Activated CD8-positive, alpha-beta memory T cell treated with anti-CD3 and anti-CD28 coated beads for 1 hour (primary cell): Measurements from ENCODE around the gene TBC1D1.

ENCODE experiments used
- DNase-seq, 2 donors: peaks; one replicate each; pipeline ENCODE4 v3.0.0-alpha.2; 2020; ENCODE audit warnings: low read depth in 1 of 2; ENCODE audit errors: extremely low read depth in 1 of 2

The TBC1D1 gene

DNA sequence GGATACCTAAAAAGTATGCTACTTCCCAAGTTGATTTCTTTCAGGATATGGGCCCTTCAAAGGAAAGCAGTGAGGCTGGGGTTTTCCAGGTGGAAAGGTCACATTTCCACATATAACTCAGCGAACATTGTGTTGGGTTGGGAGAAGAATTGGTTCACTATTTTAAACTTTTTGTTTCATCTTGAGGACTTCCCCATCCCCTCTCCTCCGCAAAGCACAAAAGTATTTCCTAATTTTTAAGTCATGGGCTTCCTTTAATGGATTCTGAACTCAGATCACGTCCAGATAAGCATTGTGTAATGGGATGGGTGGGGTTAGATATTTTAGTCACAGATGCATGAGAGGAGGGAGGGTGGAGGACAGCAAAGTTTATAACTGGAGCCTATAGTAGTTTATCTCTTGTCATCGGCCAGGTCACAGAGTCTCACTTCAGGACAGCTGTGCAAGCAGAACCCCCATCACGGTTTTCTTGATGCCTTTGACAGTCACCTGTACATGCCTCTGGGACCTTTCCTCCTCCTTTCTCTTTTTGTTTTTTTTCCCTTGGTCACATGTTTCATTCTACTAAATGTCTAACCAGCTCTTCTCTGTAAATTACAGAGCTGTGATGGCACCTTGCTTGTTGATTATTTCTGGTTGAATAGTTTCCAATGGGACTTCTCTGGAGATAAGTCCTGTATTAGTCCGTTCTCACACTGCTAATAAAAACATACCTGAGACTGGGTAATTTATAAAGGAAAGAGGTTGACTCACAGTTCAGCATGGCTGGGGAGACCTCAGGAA lies 184.7 kb downstream of the TBC1D1 start:
- DNase-seq = no peak

DNA sequence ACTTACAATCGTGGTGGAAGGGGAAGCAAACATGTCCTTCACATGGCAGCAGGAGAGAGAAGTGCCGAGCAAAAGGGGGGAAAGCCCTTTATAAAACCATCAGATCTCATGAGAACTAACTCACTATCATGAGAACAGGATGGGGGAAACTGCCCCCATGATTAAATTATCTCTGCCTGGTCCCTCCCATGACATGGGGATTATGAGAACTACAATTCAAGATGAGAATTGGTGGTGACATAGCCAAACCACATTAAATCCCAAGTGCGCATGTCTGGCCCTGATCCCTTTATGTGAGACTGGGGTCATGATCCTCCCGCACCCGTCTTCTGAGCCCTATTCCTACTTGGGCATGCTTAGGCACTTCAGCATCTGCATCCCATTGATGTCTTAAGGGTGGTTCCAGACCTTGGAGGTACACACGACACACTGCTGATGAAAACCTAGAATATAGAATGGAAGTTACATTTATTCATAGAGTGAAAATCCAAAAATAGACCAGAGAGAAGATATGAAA lies 185.3 kb downstream of the TBC1D1 start:
- no peak for DNase-seq

DNA sequence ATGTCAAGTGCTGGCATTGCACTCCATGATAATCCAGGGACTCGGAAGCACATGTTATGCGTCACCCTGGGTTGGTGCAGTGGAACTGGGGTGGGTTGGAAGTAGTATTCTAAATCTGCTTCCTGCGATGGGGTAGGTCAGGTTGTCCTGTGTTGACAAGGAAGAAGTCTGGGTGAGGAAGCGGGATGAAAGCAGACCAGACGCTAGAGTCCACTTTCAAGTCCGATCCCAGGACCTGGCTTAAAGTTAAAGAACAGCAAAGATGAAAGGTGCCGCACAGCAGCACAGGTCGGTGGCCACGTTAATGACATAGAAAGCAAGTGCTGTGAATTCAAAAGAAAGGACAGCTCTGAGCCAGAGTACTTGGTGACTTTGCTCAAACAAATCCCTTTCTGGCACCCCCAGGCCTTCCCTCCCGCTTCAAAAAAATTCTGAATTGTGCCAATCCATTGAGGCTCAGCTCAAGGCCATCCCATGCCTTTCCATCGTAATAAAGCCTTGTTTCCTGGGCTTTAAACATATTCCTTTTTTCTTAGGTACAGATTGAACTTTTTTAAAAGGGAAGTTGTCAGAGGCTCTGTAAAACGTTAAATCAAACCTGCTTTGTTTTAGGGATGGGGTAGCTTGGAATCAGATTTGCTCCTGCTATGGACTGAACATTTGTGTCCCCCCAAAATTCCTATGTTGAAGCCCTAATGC lies 187.1 kb downstream of the TBC1D1 start:
- DNase-seq = no peak

DNA sequence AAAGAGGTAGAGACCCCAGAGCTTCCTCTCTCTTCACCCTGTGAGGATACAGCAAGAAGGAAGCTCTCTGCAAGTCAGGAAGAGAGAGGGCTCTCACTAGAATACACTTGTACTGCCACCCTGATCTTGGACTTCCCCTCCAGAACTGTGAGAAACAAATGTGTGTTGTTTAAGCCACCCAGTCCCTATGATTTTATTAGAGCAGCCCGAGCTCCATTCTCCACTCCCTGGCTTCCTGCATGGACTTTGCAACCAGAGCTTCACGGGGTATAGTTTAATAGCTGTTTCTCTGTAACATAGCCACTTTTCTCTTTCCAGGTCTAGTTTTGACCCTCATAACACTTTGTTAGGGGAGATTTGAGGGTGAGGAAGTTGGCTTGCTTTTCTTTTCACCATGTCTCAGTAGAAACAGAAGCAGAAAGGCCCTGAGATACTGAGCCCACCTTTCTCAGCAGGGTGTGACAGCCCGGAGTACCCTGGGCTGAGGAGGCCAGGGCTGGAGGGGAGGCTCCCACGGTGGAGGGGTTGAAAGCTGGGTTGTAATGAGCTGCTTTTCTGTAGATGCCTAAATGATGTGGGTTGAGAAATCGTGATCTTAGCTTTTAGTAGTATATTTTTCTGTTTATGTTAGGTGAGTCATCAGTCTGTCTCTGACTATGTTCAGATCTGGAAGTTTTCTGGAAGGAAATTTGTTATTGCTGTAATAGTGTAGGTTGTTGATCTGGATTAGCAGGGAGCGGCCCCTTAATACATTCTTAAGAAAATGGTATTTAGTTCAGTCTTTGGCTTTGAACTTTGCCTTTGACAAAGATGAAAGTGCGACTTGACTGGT lies 187.9 kb downstream of the TBC1D1 start:
- no peak for DNase-seq

DNA sequence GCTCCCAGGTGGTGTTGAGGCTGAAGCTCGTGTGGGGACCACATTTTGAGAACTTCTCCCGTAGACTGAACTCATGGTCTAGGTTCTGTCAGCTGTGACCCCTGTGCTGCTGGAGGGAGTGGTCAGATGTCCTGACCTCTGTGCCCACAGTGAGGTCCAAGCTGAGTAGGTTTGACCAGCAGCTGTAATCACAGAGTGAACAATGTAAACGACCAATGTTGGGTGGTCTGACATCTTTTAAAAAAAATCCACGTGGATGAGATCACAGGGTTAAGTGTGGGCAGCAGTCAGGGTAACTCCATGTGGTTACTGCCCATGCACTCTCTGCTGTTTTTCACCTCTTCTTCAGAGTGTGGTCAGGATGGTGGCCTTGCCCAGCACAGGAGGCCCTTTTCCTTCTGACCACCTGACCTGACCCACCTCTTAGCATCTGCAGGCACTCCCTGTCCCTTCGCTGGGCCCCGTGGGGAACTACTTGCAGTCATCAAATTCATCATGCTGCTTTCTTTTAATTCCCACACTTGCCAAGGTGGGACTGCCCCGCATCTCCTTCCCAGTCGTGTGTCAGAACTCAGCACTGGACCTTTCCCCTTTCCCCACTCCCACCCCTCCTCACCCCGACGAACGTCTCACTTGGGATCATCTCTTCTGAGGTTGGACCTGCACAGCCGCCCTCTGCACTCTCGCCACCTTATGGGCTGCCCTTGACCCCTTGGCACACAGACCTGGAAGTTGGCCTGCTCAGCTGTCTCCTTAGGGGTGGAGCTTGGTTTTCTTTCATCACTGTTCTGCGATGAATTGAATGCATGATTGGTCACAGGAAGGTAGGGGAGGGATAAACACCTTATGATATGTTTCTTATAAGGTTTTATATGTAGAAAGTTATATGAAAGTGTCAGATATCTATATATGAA lies 189.4 kb downstream of the TBC1D1 start:
- no peak for DNase-seq

DNA sequence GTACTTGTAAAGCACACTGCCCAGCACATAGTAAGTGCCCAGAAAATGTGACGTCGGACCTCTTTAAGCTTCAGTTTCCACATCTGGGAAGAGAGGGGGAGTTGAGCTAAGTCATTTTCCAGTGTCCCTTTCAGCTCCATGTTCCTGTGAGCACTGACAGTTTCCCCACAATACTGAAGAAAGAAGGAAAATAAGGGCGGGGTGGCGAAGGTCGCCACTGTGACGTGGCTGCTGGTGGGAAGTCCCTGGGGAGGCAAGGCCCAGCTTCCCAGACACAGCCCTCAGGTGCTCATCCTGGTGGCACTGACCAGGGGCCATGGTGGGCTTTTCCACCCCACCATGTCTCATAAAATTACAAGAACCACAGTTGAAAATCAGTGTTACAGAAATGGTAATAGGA lies 191.1 kb downstream of the TBC1D1 start:
- DNase-seq = no peak

DNA sequence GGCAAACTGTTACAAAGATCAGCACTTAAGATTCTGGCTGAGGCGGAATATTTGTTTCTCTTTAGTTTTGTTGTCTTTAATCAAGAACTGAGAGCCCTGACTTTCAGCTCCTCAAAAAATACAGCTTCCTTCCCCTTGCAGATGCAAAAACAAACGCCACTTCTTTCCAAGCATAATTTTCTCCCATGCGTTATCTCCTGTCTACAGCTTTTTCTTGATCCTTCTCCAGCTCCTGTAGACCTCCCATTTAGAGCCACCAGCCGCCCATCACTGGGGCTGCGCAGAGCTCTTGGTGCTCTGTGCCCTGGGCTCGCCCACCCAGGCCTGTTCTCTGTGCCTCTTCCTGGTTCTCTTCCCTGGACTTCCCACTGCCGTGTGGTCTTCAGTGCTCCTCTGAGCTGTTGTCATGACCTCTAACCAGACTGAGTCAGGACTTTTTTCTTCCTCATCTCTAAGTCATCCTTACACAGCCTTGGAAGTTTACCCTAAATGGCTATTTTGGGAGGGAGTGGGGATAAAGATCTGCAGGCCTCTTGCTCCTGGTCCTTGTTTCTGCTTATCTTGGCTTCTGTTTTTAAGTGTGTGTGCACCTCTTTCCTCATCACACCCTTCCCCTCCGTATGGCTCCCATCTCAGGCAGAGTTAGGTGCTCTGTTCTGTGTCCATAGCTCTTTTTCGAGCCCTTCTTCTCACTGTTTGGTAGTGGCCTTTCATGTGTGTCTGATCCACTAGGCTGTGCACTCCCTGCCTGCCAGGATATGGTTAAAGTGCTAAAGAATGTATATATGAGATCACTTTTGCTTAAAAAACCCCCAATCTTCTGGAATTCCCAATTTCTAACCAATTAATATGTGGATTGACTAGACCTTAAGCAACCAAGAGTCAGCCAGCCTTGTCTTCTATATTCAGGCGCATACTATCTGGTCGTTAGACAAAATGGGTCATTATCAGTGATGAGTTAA lies 191.8 kb downstream of the TBC1D1 start:
- no peak for DNase-seq

DNA sequence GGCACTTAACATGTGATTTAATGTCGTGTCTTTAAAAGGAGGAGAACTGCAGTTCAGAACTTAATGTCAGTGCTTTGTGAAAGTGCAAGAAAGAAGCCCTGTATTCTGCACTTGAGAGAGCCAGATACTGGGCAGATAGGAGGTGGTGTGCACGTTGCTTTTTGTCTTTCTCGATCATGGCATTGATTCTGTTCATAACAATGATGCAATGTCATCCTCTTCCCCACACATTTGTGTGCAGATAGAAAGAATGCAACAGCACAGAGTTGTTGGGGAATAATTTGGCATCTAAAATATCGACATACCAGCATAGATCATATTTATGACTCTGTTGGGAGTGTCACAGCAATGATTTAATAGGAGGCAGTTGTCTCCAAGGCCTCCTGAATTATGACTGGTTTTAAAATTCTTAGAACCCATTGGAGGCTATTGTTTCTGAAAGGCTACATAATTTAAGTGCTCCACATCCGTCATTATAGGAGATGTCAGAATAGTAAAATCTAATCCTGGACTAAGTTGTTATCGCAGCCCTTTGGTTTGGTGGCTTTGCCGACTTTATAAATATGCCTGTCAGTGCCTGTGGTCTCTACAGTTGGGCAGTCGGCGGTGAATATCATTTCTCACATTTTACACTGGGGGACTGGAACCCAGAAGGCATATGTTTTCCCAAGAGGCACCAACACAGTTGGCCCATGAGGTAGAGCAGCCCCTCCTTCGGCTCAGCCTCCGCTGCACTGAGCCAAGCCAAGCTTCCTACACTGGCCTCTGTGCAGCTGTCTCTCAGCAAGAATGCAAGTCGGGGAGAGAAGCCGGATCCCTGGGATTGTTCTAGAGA lies 194.2 kb downstream of the TBC1D1 start:
- DNase-seq = no peak

DNA sequence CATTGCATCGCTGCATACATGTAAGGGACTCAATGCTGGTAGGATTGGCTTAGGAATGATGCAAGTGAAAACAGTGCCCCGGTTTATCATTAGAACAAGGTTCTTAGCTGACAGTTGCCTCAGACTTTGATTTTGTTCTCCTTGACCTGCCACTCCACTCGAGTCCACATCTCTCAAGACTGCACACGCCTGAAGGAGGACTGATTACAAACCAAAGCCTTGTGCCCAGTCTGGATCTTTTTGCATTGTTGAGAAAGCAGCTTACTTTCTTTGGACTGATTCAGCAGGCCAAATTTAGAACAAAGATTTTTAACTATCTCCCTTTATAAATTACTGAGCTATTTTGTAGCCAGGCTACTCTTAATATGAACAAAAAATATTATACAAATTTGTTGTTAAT lies 194.9 kb downstream of the TBC1D1 start:
- no peak for DNase-seq

DNA sequence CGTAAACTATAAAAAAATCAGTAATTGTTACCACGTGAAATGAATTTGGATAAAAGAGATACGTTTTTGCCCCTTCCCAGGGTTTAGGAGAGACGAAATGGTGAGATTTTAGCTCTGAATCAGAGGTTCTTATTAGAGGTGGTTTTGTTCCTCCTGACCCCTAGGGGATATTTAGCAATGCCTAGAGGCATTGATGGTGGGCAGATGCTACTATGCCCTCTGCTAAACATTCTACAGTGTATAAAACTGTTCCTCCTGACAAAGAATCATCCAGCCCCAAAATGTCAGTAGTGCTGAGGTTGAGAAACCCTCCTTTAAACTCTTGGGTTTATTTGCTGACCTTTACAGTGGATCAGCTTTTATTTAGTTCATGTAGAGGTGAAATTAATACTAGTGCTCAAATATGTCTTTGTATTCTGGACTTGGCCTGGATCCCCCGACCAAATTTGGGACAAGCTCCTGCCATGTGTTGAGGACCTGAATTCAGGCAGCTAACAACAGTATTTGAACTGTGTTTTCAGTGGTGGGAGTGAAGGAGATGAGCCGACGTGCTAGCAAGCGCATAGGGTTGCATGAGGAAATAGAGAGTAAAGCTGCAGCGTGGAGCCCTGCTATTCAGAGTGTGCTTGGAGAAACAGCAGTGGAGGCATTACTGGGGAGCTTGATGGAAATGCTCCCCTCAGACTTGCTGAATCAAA lies 195.4 kb downstream of the TBC1D1 start:
- no peak for DNase-seq

DNA sequence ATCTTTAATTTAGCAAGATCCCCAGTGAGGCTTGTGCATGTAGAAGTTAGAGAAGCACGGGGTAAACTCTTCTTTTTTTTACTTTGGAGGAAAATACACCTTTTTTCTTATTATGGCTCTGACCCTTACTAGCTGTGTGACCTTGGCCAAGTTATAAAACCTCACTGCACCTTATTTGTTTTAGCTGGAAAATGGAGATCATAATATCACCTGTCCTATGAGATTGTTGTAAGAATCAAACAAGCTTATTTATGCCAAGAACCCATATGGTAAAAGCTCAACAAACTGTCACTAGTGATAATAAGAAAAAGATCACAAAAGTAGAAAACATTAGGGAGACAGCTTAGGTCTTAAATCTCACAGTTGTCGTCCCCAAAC lies 196.0 kb downstream of the TBC1D1 start:
- DNase-seq = no peak

DNA sequence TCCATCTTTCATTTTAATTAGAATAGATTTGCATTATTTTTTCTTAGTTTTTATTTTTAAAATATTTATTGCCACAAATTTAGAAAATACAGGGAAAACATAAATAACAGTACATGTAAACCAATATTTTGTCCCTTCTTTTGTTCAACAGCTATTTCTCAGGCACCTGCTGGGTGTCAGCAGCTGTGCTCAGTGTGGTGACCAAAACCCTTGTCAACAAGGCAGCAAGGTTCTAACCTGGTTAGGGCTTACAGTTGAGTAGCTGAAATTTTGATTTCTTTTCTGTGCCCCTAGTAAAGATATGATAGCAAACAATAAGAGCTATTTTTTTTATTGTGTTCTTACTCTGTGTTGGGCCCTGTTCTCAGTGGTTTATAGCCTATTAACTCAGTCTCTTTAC lies 197.4 kb downstream of the TBC1D1 start:
- DNase-seq = no peak

DNA sequence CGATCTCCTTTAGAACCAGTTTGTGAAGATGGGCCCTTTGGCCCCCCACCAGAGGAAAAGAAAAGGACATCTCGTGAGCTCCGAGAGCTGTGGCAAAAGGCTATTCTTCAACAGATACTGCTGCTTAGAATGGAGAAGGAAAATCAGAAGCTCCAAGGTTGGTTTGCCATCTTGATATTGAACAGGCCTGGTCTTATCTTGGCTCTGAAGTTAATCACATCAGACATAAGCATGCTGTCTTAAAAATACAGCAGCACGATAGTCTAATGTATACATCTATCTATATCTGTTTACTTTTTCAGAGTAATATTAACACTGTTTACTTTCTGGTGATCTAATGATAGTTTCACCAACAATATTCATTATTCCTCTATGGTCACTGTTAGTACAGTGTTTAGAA lies 199.1 kb downstream of the TBC1D1 start:
- no peak for DNase-seq

DNA sequence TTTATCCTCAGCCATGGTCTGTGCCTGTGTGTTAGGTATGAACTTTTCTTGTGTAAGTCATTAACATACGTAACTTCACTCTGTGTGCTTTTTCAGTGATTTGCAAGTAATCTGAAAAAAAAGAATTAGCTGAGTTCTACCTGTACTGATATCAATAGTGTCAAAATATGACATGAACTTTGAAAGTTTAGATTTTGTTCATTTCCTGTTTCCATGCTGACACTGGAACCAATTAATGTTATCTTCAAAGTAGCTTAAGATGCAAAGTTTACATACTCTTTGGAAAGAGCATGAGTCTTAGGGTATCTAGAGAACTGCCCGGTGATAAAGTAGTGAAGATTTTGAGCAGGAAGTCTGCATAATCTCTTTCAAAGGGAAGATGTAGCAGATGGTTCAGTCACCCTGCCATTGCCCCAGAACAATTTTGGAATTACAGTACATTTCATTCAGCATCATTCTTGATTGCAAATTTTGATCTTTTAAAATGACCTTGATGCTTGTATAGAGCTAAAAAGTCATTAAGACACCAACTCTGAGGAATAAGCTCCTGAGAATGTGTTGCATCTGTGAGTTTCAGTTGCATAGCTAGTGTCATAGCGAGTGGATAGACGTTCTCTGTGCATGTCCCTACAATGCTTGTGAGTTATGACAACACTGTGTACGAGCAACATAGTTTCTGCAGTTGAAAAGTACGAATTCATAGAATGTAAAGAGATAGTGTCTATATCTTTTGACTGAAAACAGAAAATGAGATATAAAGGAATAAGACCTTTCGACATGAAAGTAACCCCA lies 199.8 kb downstream of the TBC1D1 start:
- no peak for DNase-seq

DNA sequence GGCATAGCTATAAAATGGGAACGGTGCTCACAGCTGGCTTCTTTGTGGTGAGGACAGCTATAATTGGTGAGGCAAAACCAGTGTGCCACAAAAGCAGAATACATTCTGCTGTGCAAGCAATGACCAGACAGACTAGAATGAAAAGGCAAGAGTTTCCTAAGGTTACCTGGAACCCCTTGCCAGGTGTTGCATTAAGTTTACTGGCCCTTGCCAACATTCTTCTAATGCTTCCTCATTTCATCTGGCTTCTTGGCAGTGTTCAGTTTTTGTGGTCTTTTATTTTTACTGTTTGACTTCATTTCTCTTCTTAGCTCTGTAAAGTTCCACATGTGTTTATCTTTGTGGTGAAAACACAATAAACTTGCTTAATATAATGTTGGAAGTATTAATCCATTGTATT lies 200.8 kb downstream of the TBC1D1 start:
- no peak for DNase-seq

DNA sequence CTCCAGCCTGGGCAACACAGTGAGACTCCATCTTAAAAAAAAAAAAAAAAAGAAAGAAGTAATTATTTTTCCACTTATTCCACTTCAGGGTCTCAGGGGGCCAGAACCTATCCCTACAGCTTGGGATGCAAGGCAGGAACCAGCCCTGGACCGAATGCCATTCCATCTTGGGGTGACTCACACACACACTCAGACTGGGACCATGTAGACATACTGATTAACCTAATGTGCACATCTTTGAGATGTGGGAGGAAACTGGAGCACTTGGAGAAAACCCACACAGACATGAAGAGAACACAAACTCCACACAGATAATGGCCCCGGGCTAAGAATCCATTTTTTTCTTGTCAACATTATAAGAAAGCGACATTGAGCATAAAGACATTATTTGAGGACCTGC lies 201.8 kb downstream of the TBC1D1 start:
- DNase-seq = no peak

DNA sequence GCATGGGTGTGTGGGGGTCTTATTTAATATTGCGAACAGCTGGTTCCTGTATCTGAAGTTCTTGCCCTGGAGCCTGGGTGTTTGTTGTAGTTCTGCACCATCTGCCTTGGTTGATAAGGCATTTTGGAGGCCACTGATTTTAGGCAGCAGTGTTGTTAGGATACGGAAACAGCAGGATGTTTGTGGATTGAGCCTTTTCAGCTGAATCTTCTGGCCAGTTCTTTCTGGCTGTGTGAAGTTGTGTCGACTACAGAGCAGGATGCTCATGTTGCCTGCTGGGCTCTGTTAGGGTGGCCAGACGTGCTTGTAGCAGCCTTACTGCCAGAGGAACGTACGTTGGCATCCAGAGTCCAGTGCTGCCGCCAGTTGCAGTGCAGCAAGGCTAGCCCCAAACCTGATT lies 203.5 kb downstream of the TBC1D1 start:
- no peak for DNase-seq
